ENCODE measurements around the gene TOMM7.

GRCh38 chr7:22837308-22837707 is 14.7 kb upstream of the TOMM7 start:
- TF ChIP-seq CTCF (conservative IDR thresholded peaks at IDR 0.05; ENCODE audit: low read length) = no peak
- no peak for TF ChIP-seq EZH2phosphoT487 (IDR thresholded peaks at IDR 0.05; ENCODE audit: borderline replicate concordance, low read depth, low read length)
